GM19372 (cell line): ENCODE results near the gene KRTAP10-7.
"Not testable (repeated sequence)": the region's sequence is repeated elsewhere in the genome, so short reads cannot be mapped to it uniquely, and the experiment has no call there.

Experiments
- ATAC-seq: cut with Tn5 transposase; IDR thresholded peaks from one replicate; pipeline ENCODE4 v1.9.1; 2021; ENCODE audit warnings: mild to moderate bottlenecking, low read depth, moderate library complexity; ENCODE audit not compliant: unreplicated experiment

KRTAP10-7 gene

GRCh38 chr21:44571844-44572782 lies 28.3 kb upstream of the KRTAP10-7 start:
- no peak for ATAC-seq

- no peak for ATAC-seq
Measured at GRCh38 chr21:44572959-44573583, 27.3 kb upstream of the KRTAP10-7 start.

- not testable (repeated sequence) for ATAC-seq
Measured at GRCh38 chr21:44573630-44574456, 26.6 kb upstream of the KRTAP10-7 start, which contains the start of gene KRTAP10-4. TSS of gene KRTAP10-4 (plus strand) at chr21:44573729. CDS start at chr21:44573759, 30 bp downstream.

GRCh38 chr21:44574457-44575306 lies 25.7 kb upstream of the KRTAP10-7 start:
- no peak for ATAC-seq

GRCh38 chr21:44575307-44576024 lies 24.9 kb upstream of the KRTAP10-7 start:
- no peak for ATAC-seq

- no peak for ATAC-seq
Measured at GRCh38 chr21:44576025-44576420, 24.4 kb upstream of the KRTAP10-7 start.

- ATAC-seq: no peak
Measured at GRCh38 chr21:44578371-44579055, 21.9 kb upstream of the KRTAP10-7 start.

- ATAC-seq: no peak
Measured at GRCh38 chr21:44579056-44579832, 21.2 kb upstream of the KRTAP10-7 start.

- ATAC-seq: no peak
Measured at GRCh38 chr21:44579833-44580144, 20.6 kb upstream of the KRTAP10-7 start.

- not testable (repeated sequence) for ATAC-seq
Measured at GRCh38 chr21:44580231-44580821, 20.1 kb upstream of the KRTAP10-7 start, which contains the start of gene KRTAP10-5. TSS of gene KRTAP10-5 (minus strand) at chr21:44580604. CDS start at chr21:44580578, 26 bp downstream.

- no peak for ATAC-seq
Measured at GRCh38 chr21:44581158-44581557, 19.2 kb upstream of the KRTAP10-7 start.

GRCh38 chr21:44582055-44582454 lies 18.3 kb upstream of the KRTAP10-7 start:
- ATAC-seq: no peak

GRCh38 chr21:44583089-44583799 lies 17.2 kb upstream of the KRTAP10-7 start:
- no peak for ATAC-seq

GRCh38 chr21:44583800-44584147 lies 16.6 kb upstream of the KRTAP10-7 start:
- ATAC-seq: no peak

- no peak for ATAC-seq
Measured at GRCh38 chr21:44585892-44586291, 14.5 kb upstream of the KRTAP10-7 start.

GRCh38 chr21:44589094-44589493 lies 11.3 kb upstream of the KRTAP10-7 start:
- no peak for ATAC-seq
